ENCODE results near the gene DNAH14.

GRCh38 chr1:225435957-225436392 lies 506.5 kb downstream of the DNAH14 start:
- TF ChIP-seq CTCF (IDR thresholded peaks at IDR 0.05; ENCODE audit: low read depth, low read length, missing input control), result no peak
- no peak for TF ChIP-seq JUND (IDR thresholded peaks at IDR 0.05)
- no peak for TF ChIP-seq ATF3 (IDR thresholded peaks at IDR 0.05)
